HG03520 (cell line): ENCODE results near the gene GLS.
"Not testable (repeated sequence)": the region's sequence is repeated elsewhere in the genome, so short reads cannot be mapped to it uniquely, and the experiment has no call there.

Experiments
- ATAC-seq: cut with Tn5 transposase; IDR thresholded peaks from one replicate; pipeline ENCODE4 v1.9.1; 2021; ENCODE audit warnings: mild to moderate bottlenecking, moderate library complexity; ENCODE audit not compliant: unreplicated experiment

GLS gene

DNA sequence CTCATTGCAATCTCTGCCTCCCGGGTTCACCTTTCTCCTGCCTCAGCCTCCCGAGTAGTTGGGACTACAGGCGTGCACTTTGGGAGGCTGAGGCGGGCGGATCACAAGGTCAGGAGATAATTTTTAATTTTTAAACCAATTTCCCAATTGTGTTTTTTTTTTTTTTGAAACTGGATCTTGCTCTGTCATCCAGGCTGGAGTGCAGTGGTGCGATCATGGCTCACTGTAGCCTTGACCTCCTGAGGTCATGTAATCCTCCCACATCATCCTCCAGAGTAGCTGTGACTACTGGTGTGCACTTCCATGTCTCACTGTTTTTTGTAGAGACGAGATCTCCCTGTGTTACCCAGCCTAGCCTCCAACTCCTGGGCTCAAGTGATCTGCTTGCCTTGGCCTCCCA, 49.3 kb downstream of the GLS start:
- ATAC-seq, result no peak

DNA sequence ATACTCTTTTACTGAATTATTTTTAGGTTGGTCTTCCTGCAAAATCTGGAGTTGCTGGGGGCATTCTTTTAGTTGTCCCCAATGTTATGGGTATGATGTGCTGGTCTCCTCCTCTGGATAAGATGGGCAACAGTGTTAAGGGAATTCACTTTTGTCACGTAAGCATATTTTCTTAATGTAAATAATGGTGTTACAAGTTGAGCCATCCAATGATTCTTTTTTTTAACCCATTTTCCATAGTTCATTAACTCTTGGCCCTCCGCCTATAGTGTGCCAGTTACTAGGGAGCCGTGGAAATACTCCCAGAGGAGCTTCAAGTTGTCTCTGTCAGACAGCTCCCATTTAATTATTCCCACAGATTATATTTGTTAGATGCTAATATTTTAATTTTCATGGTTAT, 49.8 kb downstream of the GLS start:
- no peak for ATAC-seq

DNA sequence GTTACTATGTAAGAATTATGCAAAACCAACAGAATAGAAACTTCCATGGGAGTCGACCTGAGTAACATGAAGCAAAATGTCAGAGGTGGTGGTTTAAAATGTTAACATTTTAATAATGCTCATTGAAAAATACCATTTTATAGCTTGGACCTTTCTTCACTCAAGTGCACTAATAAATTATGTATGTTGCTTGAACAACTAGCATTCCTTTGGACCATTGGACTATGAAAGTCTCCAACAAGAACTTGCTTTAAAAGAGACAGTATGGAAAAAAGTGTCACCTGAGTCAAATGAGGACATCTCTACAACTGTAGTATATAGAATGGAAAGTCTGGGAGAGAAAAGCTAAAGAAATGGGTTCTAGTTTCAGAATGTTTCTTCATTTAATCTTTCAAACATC, 51.9 kb downstream of the GLS start:
- ATAC-seq, result no peak

DNA sequence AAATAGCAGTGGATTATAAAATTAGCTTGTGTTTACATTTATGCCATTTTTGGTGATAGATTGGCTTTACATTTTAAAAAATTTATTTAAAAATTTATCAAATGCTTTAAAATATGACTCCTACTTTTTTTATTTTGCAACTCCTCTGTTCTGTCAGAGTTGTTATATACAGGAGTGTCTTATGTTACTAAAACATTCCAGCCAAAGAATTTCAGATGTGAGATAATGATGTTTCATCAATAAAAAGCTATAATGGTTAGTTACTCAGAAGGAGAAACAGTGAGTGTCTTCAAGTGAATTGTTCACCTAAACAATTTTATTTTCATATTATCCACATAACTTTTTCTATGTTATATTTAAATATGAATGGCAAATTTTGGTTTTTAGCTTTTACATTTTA, 52.7 kb downstream of the GLS start:
- no peak for ATAC-seq

DNA sequence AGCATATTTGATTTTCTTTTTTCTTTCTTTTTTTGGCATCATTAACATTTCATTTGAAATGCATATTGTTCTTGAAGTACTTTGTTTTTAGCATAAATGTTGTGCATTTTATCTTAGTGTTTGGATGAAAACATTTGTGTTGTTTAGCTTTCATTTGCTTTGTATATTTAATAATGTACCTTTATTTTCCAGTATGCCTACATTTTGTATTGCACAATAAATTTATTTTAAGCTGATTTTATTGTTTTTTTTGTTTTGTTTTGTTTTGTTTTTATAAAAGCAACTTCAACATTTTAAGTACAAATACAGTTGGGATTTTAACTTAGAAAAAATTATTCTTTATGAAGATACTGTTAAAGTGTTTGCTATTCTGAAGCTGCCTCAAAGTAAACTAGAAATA, 54.4 kb downstream of the GLS start:
- no peak for ATAC-seq

DNA sequence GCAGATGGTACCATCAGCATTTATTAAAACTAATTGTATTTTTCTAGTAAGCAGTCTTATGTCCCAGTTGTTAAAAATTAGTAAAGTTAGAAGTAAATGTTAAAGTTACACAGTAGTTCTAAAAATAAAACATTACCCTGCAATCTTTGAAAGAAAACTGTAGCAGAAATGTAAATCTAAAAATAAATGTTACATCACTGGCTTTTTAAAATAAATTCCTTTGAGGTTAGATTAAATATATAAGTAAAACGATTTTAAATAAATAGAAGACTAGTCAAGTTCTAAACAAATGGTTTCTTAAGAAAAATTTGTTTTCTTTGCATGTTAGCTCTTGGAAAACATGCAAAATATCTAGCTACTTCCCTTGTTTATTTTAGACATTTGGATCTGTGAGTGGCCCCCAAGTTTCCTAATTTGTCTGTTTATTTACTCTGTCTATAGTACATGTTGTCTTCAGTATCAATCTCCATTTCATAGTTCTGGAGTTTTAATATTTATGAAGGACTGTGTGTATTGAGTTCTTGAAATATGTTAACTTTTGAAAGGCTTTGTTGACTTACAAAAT, 58.2 kb downstream of the GLS start:
- no peak for ATAC-seq

DNA sequence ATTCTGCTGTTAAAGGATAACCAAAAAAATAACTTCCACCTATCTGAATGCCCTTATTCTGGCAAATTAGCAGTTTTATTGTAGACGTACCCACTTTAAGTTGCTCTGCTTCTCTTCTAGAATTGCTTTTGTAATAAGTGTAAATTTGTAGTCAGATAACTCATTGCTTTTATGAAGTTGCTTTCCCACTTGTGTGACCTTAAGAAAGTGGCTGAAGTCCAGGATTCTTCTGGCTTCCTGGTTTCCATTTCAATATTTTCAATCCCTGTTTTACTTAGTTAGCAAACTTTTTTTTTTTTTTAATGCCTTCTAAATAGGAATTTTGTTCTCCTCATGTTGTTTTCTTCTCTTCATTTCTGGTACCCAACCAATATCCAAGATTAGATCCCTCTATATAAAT, 59.8 kb downstream of the GLS start:
- no peak for ATAC-seq

DNA sequence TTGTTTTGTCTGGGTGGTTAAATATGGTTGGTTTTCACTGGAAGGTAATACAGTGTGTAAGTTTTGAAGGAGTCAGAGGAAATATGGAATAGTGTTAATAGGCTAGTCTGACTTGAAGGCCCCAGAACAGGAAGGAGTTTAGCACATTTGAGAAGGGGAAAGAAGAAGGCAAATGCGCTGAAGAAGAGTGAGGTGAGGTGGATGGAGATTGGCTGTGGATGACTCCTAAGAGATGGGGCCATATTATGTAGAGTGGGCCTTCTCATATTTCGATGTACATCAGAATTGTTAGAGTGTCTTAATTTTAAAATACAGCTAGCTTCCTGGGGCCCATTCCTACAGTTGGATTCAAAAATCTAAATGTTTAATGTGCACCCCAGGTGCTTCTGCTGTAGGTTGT, 61.0 kb downstream of the GLS start:
- no peak for ATAC-seq

DNA sequence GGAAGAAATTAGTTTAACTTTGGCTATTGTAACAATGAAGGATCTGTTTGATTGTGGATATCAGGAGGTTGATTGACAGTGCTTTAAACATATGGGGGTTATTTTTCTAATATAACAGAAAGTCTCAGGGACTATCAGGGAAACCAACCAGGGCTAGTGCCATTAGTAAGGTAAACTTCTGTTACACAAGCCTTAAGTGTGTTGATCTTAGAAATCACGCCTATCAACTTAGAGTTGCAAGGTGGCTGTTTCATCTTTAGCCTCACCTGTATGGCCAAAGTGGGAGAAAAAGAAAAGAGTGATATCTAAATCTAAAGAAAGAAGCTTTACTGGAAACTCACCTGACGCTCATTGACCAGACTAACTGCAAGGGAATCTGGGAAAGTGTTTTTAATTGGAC, 62.1 kb downstream of the GLS start:
- no peak for ATAC-seq

DNA sequence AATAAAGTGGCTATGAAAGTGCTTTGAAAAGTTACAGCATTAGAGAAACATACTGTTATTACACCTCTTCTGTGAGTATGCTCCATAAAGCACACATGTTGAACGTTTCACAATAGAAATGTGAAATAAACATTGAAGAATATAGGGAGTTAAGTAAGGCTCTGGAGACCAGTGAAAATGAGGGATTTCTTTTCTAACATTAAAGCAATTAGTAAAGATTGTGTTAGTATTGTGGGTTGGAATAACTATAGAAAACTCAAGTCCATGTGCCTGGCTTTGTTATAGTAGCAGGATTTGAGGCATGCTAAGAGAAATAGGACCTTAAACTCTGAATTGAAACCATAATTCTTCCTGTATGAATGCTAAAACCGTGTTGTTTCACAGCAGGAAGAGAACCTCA, 63.1 kb downstream of the GLS start:
- no peak for ATAC-seq

DNA sequence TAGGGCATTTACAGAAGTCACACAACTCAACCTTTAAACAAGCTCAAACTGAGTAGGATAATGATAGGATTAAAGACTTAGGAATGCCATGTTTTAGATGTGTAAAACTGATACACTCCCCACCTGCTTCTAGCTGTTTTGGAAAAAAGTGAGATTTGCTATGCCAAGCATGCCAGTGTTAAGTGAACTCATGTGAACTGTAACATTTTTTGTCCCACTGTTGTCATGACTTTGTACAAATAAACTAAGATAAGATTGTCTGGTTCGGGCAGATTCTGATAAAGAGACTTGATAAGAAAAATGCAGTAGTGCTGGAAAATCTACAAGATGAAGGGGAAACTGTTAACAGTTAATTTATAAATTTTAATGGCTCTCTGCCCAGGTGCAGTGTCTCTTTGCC, 66.5 kb downstream of the GLS start:
- no peak for ATAC-seq

DNA sequence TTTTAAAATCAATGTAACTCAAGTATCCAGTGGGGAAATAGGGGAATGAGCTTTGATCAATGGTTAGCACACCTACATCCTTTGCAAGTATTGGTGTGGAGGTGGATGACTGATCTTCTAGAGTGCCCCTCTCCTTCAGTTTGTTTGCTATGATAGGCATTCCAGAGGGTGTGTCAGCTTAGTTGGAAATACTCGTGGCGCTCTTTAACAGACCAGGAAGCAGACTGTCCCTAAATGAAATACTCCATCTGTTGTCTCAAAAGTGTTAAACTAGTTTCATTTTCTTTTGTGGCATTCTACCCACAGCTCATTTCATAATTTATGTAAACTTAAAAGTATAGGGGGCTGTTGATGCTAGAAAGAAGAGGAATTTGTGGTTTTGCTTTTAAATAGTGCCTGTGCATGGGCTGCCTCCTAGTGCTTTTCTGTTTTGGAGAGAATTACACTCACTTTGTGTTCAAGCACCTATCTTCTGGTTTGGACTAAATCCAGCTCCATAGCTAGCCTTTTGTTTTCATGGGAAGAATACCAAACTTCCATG, 67.2 kb downstream of the GLS start:
- ATAC-seq, result peak; percentile 42

DNA sequence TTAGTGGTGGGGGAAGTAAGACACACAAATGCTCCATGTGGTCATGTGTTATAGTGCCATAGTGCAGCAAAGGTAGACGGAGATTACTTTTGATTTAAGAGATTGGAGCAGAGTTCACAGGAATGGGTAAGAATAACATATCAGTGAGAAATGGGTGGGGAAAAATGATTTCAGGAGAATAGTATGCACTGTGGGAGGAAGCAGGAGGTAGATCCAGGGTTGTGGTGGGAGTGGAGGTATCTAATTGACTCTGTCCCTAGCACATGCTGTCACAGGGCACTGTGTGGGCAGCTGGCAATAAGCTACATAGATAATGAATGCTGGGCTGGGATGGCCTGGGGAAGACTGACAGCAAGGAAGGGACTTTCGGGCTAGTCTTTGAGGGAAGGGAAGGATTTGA, 68.0 kb downstream of the GLS start:
- ATAC-seq, result no peak

DNA sequence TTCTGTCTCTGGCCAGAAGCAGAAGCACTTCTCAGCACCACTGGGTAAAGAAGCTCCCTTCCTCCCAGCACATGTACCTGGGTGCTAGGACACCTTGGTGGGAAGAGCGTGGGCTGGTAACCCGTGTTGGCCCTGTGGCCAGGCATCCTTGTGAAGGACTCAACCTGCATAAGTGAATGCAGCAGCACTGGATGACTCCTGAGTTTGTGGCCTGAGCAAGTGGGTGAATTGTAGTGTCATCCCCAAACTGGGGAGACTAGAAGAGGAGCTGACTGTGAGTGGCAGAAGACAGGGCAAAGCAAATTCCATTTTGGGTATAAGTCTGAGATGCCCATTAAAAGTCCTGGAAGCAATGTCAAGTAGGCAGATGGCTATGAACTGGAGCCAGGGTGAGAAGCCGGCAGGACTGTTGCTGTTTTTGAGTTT, 70.0 kb downstream of the GLS start:
- ATAC-seq, result no peak

DNA sequence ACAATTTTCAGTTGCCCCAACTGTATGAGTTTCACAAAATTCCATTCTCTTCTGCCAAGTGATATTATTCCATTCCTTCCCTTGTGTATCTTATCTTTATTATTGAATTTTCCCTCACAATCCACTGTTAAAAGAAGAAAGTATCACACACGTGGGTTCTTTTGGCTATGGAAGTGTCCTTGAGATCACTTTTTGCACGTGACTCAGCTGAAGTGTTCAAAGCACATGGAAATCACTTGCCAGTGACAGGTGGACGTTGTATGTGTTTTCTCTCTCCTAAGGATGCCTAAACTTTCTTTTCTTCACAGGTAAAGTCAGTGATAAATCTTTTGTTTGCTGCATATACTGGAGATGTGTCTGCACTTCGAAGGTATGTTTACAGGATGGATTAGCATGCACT, 72.6 kb downstream of the GLS start:
- no peak for ATAC-seq

DNA sequence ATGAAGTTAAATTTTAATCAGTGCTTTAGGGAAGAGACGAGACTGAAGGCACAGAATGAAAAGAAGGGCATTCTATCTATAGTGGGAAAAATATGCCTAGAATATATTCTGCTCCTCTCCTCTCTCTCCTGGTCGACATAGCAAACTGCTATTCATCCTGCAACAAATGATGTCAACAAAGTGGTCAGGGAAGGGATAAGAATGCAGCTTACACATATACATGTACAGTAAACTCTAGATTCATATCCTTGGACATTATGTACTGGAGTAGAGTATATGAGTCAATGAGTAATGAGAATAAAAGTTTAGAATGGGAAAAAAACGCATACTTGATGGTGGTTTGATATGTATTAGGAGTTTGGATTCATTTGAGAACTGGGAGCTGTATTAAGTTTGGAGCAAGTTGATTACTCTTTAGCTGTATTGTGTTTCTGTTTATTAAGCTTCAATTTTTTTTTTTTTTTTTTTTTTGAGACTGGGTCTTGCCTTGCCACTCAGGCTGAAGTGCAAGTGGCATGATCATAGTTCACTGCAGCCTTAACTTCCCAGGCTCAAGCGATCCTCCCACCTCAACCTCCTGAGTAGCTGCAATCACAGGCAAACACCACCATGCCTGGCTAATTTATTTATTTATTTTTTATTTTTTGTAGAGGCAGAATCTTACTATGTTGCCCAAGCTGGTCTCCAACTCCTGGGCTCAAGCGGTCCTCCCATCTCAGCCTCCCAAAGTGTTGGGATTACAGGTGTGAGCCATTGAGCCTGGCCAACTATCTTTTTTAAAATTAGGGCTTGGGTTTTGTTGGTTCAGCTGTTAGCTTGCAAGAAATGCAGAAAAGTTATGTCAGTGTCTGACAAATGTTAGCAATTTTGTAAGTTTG, 79.5 kb downstream of the GLS start:
- no peak for ATAC-seq

DNA sequence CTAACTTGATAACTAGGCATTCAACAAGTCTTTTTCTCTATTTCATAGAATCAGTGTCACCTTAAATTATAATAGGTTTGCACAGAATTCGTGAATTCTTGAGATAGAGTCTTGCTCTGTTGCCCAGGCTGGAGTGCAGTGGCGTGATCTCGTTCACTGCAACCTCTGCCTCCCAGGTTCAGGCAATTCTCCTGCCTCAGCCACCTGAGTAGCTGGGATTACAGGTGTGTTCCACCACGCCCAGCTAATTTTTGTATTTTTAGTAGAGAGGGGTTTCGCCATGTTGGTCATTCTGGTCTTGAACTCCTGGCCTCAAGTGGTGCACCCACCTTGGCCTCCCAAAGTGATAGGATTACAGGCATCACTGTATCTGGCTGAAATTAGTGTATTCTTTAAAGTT, 80.5 kb downstream of the GLS start:
- not testable (repeated sequence) for ATAC-seq

DNA sequence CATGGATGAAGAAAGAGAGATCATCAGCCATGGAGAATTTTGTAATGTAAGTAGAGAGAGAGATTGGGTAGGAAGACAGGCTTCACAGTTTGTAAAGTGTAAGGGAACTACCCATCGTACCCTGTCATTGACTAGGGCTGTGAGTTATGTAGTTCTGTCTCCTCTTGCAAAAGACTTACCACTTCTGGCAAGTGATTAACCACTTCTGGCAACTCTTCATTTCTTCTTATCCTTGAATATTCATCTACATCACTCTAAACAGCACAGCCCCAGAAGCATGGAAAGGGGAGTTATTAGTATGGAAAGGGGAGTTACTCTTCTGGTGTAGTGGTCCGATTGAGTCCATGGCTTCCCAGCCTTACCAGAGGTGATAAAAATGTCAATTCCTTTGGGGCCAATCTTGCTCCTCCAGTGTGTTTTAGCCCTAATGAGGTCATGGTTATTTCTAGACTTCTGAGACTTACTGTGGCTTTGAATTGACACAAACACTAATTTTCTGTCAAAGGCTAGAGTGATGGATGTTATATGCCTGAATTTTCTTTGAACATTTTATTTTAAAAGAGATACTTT, 81.4 kb downstream of the GLS start:
- no peak for ATAC-seq

DNA sequence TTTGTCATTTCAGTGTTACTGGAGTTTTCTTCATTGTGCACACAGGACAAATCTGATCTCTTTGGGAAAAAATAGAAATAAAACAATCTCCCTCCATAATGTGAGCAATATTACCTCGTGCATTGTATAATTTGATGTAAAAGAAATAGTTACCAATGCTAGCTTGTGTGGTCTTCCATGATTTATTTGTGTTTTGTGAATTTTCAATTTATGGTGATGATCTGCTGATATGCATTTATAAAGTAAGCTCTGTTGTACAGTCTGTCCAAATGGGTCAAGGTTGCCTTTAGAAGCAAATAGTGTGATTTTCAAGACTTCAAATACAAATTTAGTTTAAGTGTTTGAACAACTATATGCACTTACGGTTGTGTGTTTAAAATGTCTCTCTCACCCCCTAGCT, 82.5 kb downstream of the GLS start:
- ATAC-seq, result no peak

DNA sequence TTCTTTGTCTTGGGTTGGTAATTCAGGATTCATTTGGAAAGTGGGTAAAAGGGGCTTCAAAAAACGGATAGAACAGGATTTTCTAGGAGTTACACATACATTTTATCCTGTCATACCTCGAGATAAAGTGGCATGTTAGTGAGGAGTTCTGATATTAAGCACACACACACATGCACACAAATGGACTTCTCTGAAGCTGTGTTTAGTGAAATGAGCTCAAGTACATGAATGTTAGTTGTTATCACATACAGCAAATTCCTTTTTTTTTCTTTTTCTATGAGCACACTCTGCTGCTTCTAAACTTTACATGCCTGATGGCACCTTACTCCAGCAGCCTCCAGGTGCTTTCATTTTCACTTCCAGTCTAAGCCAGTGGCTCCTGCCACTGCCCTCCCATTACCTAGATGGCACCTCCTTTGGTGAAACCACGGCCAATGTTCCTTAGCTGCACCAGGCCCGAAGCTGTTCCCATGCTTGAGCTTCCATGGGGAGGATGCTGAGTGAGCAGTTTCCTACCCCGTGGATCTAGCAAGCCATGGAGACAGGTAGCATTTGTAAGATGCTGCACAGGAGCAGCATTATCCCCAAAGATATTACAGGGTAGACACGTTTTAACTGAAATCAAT, 83.7 kb downstream of the GLS start:
- no peak for ATAC-seq

DNA sequence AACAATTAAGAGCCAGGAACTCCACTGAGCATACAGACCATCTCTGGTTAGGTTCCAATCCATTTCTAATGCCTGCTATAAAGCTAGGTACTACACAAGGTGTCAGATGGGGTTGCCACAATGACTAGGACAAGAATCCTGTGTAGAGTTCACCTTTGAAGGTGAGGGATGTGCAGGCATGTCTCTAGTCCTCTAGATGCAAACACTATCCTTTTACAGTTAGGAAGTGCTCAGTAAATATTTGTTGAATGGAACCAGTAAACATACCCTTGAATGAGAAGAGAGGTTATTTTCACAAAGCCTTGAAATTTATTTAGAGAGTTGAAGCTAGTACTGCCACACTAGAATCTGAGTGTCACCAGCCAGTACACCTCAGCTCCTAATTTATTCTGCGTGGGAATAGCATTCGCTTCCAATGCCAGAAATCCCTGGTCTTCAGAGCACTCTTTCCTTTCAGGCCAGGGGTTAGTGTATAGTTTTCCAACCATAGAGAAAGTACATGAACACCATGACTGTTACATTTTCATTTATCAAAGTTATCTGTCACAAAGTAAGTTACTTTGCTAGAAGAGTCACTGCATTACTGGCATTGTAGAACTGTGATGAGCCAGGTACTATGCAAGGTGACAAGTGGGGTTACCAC, 85.1 kb downstream of the GLS start:
- ATAC-seq, result no peak
